GM06990 (cell line): ENCODE data around the gene NAP1L1.

Experiments used
- DNase-seq: peaks from one replicate; pipeline ENCODE4 v3.0.0-alpha.2; 2011; ENCODE audit not compliant: insufficient read length; ENCODE audit errors: extremely low read depth
- H3K27me3 ChIP-seq: replicated peaks from 2 replicates; pipeline ENCODE4 v1.6.0; 2011; ENCODE audit warnings: low read length; ENCODE audit not compliant: control insufficient read depth, insufficient read depth
- H3K36me3 ChIP-seq: 2 replicates; pipeline ENCODE4 v1.5.1; 2011; ENCODE audit warnings: low read length; ENCODE audit not compliant: control insufficient read depth, insufficient read depth
- H3K4me3 ChIP-seq: replicated peaks from 2 replicates; pipeline ENCODE4 v1.5.1; 2011; ENCODE audit warnings: low read depth, mild to moderate bottlenecking, control low read depth, low read length
- TF ChIP-seq, protein P1 (sequence below): IDR thresholded peaks from 2 replicates; pipeline ENCODE4 v1.5.1; 2011; ENCODE audit warnings: low read length, control low read depth, mild to moderate bottlenecking, inconsistent platforms; ENCODE audit not compliant: insufficient read depth, poor library complexity, severe bottlenecking

Gene NAP1L1

DNA sequence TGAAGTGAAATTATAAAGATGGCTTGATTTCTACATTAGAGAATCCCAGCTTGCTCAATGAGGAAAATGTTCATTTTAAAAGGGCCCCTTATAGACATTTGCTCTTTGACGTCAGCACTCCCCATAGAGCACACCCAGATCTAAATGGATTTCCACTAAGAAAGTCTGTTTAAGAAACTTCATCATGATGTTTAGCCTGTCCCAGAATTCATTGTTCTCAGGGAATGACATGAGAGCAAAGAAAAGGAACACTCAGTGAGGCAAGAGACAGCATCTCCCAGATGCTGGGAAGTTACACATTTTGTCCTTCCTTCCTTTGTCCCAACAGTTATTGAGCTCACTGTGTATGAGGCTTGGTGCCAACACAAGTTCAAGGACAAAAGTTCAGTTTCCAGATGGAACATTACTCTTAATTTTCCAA lies 57.8 kb downstream of the NAP1L1 start:
- no peak for DNase-seq
- no peaks in the 10 kb centered on the region for H3K36me3 ChIP-seq
- TF ChIP-seq, protein P1, sequence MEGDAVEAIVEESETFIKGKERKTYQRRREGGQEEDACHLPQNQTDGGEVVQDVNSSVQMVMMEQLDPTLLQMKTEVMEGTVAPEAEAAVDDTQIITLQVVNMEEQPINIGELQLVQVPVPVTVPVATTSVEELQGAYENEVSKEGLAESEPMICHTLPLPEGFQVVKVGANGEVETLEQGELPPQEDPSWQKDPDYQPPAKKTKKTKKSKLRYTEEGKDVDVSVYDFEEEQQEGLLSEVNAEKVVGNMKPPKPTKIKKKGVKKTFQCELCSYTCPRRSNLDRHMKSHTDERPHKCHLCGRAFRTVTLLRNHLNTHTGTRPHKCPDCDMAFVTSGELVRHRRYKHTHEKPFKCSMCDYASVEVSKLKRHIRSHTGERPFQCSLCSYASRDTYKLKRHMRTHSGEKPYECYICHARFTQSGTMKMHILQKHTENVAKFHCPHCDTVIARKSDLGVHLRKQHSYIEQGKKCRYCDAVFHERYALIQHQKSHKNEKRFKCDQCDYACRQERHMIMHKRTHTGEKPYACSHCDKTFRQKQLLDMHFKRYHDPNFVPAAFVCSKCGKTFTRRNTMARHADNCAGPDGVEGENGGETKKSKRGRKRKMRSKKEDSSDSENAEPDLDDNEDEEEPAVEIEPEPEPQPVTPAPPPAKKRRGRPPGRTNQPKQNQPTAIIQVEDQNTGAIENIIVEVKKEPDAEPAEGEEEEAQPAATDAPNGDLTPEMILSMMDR, result no peak
- no peaks in the 10 kb centered on the region for H3K27me3 ChIP-seq
- no peak overlapping the region for H3K4me3 ChIP-seq

DNA sequence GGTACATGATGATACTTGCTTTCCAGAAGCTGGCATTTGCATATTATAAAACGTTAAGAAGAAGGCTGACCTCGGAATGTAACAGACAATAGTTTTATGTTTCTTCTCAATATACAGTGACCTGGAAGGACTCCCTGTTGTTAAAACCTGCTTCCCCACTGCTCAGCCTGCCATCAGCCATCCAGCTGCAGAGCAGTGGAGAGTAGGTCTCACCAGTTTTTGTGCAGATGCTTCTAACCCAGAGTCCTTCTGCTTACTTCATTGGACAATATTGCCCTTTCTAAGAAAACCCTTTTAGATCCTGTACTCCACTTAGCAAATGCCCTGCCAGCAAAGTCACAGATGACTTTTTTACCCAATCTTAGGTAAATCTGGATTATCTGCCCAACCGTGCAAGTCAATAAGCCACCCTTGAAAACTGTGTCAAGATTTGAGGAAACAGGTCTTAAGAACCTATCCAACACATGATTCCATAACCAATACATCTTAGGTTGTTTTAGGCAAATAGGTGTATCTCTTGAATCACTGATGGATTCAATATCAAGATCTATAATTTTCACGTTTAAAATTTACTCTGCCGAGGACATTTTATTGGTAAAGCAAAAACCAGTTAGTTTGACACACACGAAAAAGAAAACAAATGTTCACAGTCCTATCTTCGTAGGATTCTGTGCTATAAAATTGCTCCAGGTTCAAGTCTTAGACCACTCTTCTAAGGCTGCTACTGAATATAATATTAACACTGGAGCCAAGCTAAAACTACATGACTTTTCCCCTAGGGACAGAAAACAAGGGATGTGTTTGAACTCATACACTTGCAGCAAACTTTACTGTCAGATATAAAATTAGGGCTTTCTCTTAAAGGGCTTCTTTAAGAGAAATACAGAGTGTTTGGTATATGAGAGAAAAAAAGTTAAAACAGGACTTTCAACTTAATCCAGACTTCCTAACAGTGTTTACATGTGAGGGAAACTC lies 58.6 kb downstream of the NAP1L1 start:
- no peaks in the 10 kb centered on the region for H3K36me3 ChIP-seq
- TF ChIP-seq, protein P1, result no peak
- H3K27me3 ChIP-seq, result no peaks in the 10 kb centered on the region
- DNase-seq, result no peak
- no peak overlapping the region for H3K4me3 ChIP-seq

- H3K36me3 ChIP-seq, result no peaks in the 10 kb centered on the region
- DNase-seq, result no peak
- TF ChIP-seq, protein P1, result no peak
- H3K27me3 ChIP-seq, result no peaks in the 10 kb centered on the region
- H3K4me3 ChIP-seq, result no peak overlapping the region
Measured at GRCh38 chr12:76024942-76025600, 59.4 kb downstream of the NAP1L1 start.

- TF ChIP-seq, protein P1, result no peak
- H3K27me3 ChIP-seq, result no peaks in the 10 kb centered on the region
- H3K36me3 ChIP-seq, result no peaks in the 10 kb centered on the region
- DNase-seq, result no peak
- no peak overlapping the region for H3K4me3 ChIP-seq
Measured at GRCh38 chr12:76024102-76024781, 60.2 kb downstream of the NAP1L1 start.

GRCh38 chr12:76023069-76023690 lies 61.3 kb downstream of the NAP1L1 start:
- TF ChIP-seq, protein P1, result no peak
- Histone ChIP-seq H3K27me3 (no peaks in the 10 kb centered on the region), H3K36me3 (no peaks in the 10 kb centered on the region), H3K4me3 (no peak overlapping the region)
- DNase-seq, result no peak
